Right atrium auricular region (tissue), 2 donors: ENCODE measurements around the gene COQ10A. TPM values are rescaled to one million over a fixed set of nuclear protein-coding genes. Genes with fewer than 3 reads are reported as not detected.

Experiments used
- DNase-seq: peaks from one replicate; pipeline ENCODE4 v3.0.0-alpha.2; 2019; ENCODE audit warnings: low spot score
- H3K27ac ChIP-seq, 2 donors: fragments of 200-600 bp; sonication (generic); 1 replicate in 1 of 2; 2 replicates in 1 of 2; pipeline ENCODE4 v1.5.1; 2016 to 2019
- H3K27me3 ChIP-seq, 2 donors: fragments of 200-600 bp; sonication (generic); one replicate each; pipeline versions ENCODE4 v1.5.1 to v1.6.0; 2017 to 2019
- H3K36me3 ChIP-seq: fragments of 200-600 bp; sonication (generic); one replicate; pipeline ENCODE4 v1.5.1; 2016
- H3K4me1 ChIP-seq, 2 donors: fragments of 200-600 bp; sonication (generic); one replicate each; pipeline versions ENCODE4 v1.5.1 to v1.6.0; 2017 to 2019
- H3K4me3 ChIP-seq, 2 donors: fragments of 200-600 bp; sonication (generic); 1 replicate in 1 of 2; 2 replicates in 1 of 2; pipeline ENCODE4 v1.5.1; 2017 to 2019; ENCODE audit warnings: mild to moderate bottlenecking in 1 of 2, moderate library complexity in 1 of 2
- H3K9me3 ChIP-seq, 2 donors: fragments of 200-600 bp; sonication (generic); one replicate each; pipeline ENCODE4 v1.5.1; 2019
- CTCF ChIP-seq, 2 donors: fragments of 200-600 bp; sonication (generic); IDR thresholded peaks; one replicate each; pipeline ENCODE4 v1.5.1; 2019; ENCODE audit warnings: antibody characterized with exemption in 2 of 2
- total RNA-seq, 2 donors: library from RNA; depleted of rRNA; stranded (reverse); fragments of >200 nt; gene quantifications; one replicate each; pipeline ENCODE4 v1.1.0, GENCODE V29; 2016

COQ10A gene
- total RNA-seq, 2 donors from 2014 or later, result 68.5 to 149 TPM

GRCh38 chr12:56304276-56304675 is 37.5 kb downstream of the COQ10A start:
- H3K36me3 ChIP-seq, result peaks cover 29% of the 10 kb centered on the region
- H3K9me3 ChIP-seq, result no peaks in the 10 kb centered on the region
- H3K4me1 ChIP-seq, result peaks cover 0 to 20% of the 10 kb centered on the region in 2 donors
- no peaks in the 10 kb centered on the region for H3K27me3 ChIP-seq
- no peak overlapping the region for H3K27ac ChIP-seq
- no peak for TF ChIP-seq CTCF (IDR thresholded peaks at IDR 0.05)
- no peak overlapping the region for H3K4me3 ChIP-seq
- DNase-seq, result no peak

- TF ChIP-seq CTCF (IDR thresholded peaks at IDR 0.05), result no peak
- Histone ChIP-seq H3K4me1 (peaks cover 0 to 18% of the 10 kb centered on the region in 2 donors), H3K9me3 (no peaks in the 10 kb centered on the region), H3K36me3 (peaks cover 36% of the 10 kb centered on the region), H3K27ac (no peak overlapping the region), H3K27me3 (no peaks in the 10 kb centered on the region), H3K4me3 (no peak overlapping the region)
- no peak for DNase-seq
Measured at GRCh38 chr12:56304872-56305590, 38.3 kb downstream of the COQ10A start.

GRCh38 chr12:56307221-56307965 is 40.7 kb downstream of the COQ10A start:
- no peak for DNase-seq
- Histone ChIP-seq H3K27me3 (no peaks in the 10 kb centered on the region), H3K9me3 (no peaks in the 10 kb centered on the region), H3K4me3 (no peak overlapping the region), H3K4me1 (no peaks in the 10 kb centered on the region), H3K27ac (no peak overlapping the region), H3K36me3 (peaks cover 40% of the 10 kb centered on the region)
- no peak for TF ChIP-seq CTCF (IDR thresholded peaks at IDR 0.05)

- Histone ChIP-seq H3K4me3 (no peak overlapping the region), H3K9me3 (no peaks in the 10 kb centered on the region), H3K27me3 (no peaks in the 10 kb centered on the region), H3K36me3 (peaks cover 50% of the 10 kb centered on the region), H3K27ac (no peak overlapping the region), H3K4me1 (no peaks in the 10 kb centered on the region)
- no peak for TF ChIP-seq CTCF (IDR thresholded peaks at IDR 0.05)
- no peak for DNase-seq
Measured at GRCh38 chr12:56308714-56309113, 42.0 kb downstream of the COQ10A start.

- DNase-seq, result no peak
- Histone ChIP-seq H3K36me3 (peaks cover 43% of the 10 kb centered on the region), H3K27ac (no peak overlapping the region), H3K4me3 (no peak overlapping the region), H3K27me3 (no peaks in the 10 kb centered on the region), H3K9me3 (no peaks in the 10 kb centered on the region), H3K4me1 (peaks cover 0 to 11% of the 10 kb centered on the region in 2 donors)
- TF ChIP-seq CTCF (IDR thresholded peaks at IDR 0.05), result no peak
Measured at GRCh38 chr12:56311003-56311402, 44.3 kb downstream of the COQ10A start.
